ENCODE results near the gene VAMP5.

- no peak for TF ChIP-seq CTCF (IDR thresholded peaks at IDR 0.05)
- TF ChIP-seq EZH2 (IDR thresholded peaks at IDR 0.05; ENCODE audit: borderline replicate concordance, insufficient read depth, low read depth, low read length, poor library complexity, severe bottlenecking): no peak
Measured at GRCh38 chr2:85578243-85579180, 5.7 kb upstream of the VAMP5 start.

All from B cell (primary cell).